GM18508 (cell line): Measurements from ENCODE around the gene KRT27.

Experiments used
- ATAC-seq: cut with Tn5 transposase; IDR thresholded peaks from one replicate; pipeline ENCODE4 v1.9.1; 2021; ENCODE audit warnings: moderate number of reproducible peaks; ENCODE audit not compliant: insufficient read depth, unreplicated experiment

Gene KRT27

DNA sequence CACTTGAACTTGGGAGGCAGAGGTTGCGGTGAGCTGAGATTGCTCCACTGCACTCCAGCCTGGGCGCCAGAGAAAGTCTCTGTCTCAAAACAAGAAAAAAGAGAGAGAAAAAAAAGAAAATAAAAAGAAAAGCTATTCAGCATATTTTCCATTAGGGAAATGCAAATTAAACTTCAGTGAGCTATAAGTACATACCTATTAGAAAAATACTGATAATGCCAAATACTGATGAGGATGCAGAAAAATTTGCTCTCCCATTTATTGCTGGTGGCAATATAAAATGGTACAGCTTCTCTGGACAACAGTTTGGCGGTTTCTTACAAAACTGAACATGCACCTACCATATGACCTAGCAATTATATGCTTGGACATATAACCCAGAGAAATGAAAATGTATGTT lies 30.3 kb upstream of the KRT27 start:
- no peak for ATAC-seq

DNA sequence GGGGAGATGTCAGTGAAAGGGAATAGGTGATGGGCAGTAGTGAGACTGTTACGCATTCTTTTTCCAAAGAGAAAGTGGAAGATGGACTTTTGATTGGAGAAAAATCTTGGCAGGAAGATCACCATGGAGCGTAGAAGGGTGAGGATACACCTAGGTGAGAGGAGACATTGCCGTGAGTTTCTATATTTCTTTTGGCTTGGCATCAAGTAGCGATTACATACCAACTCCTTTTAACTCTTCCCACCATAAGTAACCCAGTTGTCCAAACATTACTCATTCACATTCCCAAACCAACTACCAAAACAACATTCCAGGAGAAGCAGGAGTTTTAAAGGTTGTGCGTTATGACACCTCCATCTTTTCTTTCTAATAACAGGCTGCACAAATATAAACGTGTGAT lies 28.1 kb upstream of the KRT27 start:
- no peak for ATAC-seq

DNA sequence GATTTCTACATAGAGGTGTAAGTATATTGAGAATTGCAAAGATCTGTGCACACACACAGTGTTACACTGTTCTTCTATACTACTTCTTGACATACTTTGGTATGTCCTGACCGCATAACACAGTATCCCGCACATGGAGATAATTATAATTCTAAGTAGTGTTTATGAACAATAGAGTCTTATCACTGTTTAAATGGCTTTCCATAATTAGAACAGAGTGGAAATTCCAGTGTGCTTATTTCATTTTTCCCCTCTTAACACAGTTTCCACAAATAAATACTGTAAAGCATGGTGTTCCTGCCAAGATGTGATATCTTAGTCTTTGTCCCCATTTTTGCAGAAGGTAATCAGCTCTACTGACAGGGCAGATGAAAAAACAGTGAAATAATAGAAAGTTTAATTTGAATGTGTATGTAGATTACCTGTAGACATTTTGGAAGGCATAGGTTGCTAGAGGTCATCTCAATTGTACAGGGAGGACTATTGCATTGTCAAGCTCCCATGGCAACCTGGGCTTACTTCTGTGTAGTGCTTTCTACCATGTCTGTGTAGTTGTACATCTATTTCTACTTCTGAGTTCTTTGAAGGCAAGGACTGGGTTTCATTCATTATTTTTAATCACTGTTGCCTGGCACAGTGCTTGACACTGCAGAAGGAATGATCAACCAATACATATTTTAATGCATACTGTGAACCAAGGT lies 27.5 kb upstream of the KRT27 start:
- ATAC-seq, result no peak

GRCh38 chr17:40806131-40806530 lies 23.8 kb upstream of the KRT27 start:
- ATAC-seq, result no peak

GRCh38 chr17:40803617-40804082 lies 21.3 kb upstream of the KRT27 start:
- no peak for ATAC-seq

- no peak for ATAC-seq
These were observed 18.8 kb upstream of the KRT27 start for GRCh38 chr17:40801157-40801556.

GRCh38 chr17:40800381-40800780 lies 18.0 kb upstream of the KRT27 start:
- ATAC-seq, result no peak

GRCh38 chr17:40799859-40800258 lies 17.5 kb upstream of the KRT27 start, which contains the start of gene KRT28:
Gene KRT28, minus strand, starts transcription at chr17:40799959. Its CDS starts 66 bp downstream, at chr17:40799893.
- ATAC-seq, result no peak

DNA sequence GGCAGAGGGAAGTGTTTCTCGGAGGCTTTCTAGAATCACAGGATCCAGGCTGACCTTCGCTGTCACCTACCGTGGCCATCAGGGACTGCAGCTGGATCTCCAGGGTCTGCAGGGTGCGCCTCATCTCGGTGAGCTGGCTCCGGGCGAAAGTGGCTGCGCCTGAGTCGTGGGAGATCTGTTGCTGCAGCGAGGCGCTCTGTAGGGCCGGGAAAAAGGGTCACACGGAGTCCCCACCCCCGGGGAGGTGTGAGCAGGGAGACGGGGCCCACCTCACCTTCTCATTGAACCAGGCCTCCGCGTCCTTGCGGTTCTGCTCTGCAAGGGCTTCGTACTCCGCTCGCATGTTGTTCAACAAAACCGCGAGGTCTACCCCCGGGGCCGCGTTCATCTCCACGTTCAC lies 14.5 kb upstream of the KRT27 start:
- no peak for ATAC-seq

DNA sequence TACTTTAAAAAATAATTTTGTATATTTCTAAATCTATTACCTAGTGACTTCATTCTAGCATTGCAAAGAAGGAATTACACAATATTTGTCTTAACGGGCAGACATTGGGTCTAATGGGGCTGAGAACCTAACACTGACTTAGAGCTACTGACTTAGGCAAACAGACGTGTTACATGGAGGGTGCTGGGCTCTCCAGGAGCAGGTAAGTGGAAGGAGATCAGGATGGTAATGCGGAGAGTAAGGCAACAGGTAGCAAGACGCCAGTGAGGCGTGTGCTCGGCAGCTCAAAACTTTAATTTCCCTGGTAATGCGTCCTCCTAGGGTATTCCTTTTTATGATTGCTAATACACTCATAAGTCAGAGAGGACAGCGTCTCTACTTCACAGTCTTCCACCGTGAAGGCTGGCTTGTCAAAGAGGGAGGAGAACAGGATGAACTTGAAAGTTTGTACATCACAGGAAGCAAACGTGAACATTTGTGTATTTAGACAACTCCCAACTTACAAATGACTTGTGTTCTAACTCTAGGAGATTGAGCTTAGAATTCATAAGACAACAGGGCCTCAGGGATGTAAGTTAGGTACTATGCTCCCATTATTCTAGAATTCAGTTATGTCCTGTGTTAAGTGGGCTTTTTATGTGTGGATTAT lies 12.8 kb upstream of the KRT27 start:
- ATAC-seq, result no peak

DNA sequence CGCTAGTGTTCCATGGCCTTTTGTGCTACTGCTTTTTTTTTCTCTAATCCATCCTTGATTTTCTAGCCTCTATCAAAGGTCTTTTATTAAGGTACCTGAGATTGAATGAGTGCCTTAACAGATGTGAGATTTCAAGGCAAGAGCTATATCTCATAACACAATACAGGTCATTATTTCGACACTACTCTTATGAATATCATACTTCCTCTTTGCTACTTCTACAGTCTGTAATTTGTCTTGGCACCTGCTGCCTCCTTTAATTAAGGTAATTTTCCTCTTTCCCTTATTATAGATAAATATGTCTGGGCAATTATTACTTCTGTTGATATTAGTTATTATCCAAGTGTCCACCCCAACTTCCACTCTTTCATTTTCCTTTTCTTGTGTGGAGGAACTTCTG lies 12.1 kb upstream of the KRT27 start:
- no peak for ATAC-seq

GRCh38 chr17:40793832-40794231 lies 11.5 kb upstream of the KRT27 start:
- ATAC-seq, result no peak

- ATAC-seq, result no peak
These were observed 9.6 kb upstream of the KRT27 start for GRCh38 chr17:40791787-40792436.

DNA sequence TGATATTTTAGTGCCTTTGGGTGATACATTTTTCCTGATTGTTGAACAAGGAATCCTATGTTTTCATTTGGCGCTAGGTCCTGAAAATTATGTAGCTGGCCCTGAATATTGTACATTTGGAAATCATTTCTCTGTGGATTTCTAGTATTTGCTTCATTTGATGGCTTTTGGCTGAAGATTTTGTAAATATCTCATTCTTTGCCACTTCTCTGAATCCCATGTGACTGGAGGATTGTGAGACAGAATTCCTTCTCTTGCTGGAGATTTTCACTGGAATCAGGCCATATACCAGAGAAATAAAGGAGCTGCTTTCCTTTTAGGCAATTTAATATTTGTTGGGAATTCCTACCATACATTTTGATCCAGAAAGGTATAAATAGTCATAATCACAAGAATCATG lies 8.8 kb upstream of the KRT27 start:
- ATAC-seq, result no peak

DNA sequence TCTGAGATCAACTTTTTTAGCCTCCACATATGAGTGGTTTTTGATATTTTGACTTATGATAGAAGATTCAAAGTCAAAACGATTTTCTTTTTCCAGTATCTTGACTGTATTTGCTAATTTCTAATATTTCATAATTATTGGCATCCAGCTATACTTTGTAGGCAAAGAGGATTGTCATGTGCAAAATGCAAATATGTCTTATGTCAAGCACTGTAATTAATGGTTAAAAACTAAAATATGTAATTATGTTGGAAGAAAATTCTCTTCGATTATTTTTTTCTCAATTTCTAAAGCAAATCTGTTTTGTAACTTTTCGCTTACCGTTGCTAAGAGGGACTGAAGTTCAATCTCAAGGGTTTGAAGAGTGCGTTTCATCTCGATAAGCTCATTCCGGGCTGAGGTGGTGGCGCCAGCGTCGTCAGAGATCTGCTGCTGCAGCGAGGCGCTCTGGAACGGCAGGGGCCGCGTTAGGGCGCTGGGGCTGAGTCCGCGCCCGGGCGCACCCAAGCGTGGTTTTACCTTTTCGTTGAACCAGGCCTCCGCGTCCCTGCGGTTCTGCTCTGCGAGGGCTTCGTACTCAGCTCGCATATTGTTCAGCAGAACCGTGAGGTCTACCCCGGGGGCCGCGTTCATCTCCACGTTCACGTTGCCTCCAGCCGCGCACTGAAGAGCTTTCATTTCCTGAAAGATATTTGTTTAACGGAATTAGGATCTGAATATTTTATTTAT lies 3.0 kb downstream of the KRT27 start:
- no peak for ATAC-seq

DNA sequence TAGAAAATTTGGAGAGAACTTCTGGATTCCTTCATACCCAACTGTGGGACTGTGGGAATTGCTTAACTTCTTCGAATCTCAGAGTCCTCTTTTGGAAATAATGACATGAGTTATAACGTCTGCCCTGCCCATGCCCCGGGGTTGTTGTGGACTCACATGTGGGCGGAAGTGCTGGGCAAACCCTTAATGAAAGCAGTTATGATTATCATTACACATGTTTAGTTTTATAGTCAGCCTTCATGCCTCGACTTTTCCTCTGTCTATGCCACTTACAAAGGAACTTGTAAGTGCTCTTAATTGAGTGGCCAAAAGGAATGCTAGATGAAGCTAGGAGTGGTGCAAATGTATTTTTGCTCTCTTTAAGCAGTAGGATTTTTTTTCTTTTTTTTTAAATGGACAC lies 3.9 kb downstream of the KRT27 start:
- ATAC-seq, result no peak

DNA sequence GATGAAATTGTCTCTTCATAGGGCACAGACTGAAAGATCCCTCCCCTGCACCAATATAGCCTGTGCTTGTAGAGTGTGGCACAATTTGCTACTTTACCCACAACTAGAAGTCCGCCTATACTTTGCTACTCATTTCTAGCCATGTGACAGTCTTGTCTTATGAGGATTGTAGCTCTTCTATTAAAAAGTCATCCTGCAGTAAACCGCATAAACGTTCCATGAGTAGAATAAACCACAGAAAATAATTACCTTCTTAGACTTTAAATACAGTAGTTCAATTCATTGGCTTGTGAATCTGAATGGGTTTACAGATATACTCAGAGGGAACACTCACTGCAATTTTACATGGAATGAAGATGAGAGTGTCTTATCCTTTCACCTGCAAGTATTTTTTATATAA lies 4.4 kb downstream of the KRT27 start:
- no peak for ATAC-seq

- ATAC-seq, result no peak
These were observed 4.9 kb downstream of the KRT27 start for GRCh38 chr17:40777459-40777858.

DNA sequence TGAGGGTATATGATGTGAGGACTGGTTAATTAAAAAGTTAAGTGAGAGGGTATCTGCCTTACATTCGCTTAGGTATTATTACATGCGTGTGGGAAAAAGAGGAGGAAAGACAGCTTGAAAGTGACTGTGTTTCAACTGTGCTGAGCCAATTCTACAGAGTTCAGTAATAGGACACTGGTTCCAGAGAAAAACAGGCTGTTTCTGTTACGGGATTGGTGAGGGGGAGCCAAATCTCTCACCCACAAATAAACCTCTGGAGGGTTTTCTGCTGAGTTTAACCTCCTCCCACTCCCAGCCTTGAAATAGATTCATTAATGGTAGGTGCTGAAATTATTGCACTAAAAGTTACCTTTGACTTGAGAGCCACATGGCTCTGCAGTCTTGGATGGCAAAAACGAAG lies 6.4 kb downstream of the KRT27 start:
- ATAC-seq, result no peak

GRCh38 chr17:40772101-40772500 lies 10.2 kb downstream of the KRT27 start, which contains the start of gene KRT26:
Gene KRT26, minus strand, starts transcription at chr17:40772201. Its CDS starts 88 bp downstream, at chr17:40772113.
- no peak for ATAC-seq

DNA sequence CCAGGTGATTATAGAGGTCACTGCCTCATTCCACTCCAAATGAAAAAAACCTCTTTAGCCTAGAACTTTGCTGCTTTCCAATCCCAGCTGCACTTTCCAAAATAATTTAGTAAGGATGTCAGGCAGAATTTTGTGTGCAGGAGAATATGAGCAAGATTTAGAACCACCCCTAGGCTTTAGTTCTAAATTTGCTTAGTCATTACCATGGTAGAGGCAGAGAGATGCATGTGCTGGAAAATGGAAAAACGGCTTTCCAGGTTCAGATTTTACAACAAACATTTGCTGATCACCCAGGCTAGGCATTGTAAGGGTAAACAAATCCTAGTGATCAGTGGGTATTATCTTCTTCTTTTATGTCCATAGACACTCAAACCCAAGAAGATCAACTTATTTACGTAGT lies 16.7 kb downstream of the KRT27 start:
- no peak for ATAC-seq
